MCF 10A (cell line): Measurements from ENCODE around the gene LITAF. TPM values are rescaled to one million over a fixed set of nuclear protein-coding genes. Genes with fewer than 3 reads are reported as not detected.
A peak's percentile ranks its signal among the peaks of the same experiment; 100 is the strongest.

Experiments used
- BruUV-seq: library from RNA; stranded (reverse); fragments of 400-500 nt; replicated peaks from 2 replicates; lab custom pipeline; 2021; lab: Mats Ljungman, UMichigan
- CTCF ChIA-PET: fragments of 300-600 bp; sonication (Branson Sonifier 250); formaldehyde crosslinking; extraction: SDS; loops from one replicate; lab custom pipeline; 2021; ENCODE audit warnings: antibody characterized with exemption, inconsistent platforms; lab: Yijun Ruan, JAX
- POLR2A ChIA-PET: fragments of 300-600, 350-650 bp; sonication (Branson Sonifier 250); formaldehyde crosslinking; extraction: SDS; loops from one replicate; lab custom pipeline; 2020; ENCODE audit warnings: antibody characterized with exemption, inconsistent platforms; lab: Yijun Ruan, JAX
- DNase-seq: peaks from one replicate; pipeline ENCODE4 v3.0.0-alpha.2; 2018; ENCODE audit not compliant: unreplicated experiment
- H3K27ac Mint-ChIP-seq: one replicate; pipeline ENCODE4 v1.8.0; 2022; ENCODE audit warnings: mild to moderate bottlenecking, low read depth, mixed read lengths; ENCODE audit not compliant: unreplicated experiment
- H3K27me3 Mint-ChIP-seq: one replicate; pipeline ENCODE4 v1.8.0; 2022; ENCODE audit warnings: mixed read lengths; ENCODE audit not compliant: insufficient read depth, unreplicated experiment
- H3K36me3 Mint-ChIP-seq: one replicate; pipeline ENCODE4 v1.8.0; 2022; ENCODE audit warnings: mild to moderate bottlenecking, moderate library complexity, mixed read lengths; ENCODE audit not compliant: insufficient read depth, unreplicated experiment
- H3K4me1 Mint-ChIP-seq: one replicate; pipeline ENCODE4 v1.8.0; 2022; ENCODE audit warnings: mixed read lengths; ENCODE audit not compliant: insufficient read depth, unreplicated experiment
- H3K4me3 Mint-ChIP-seq: one replicate; pipeline ENCODE4 v1.8.0; 2022; ENCODE audit warnings: mild to moderate bottlenecking, moderate library complexity, mixed read lengths; ENCODE audit not compliant: unreplicated experiment
- H3K9me3 Mint-ChIP-seq: one replicate; pipeline ENCODE4 v1.8.0; 2022; ENCODE audit warnings: mixed read lengths; ENCODE audit not compliant: unreplicated experiment
- intact Hi-C: fragments of 100-400 bp; cut with micrococcal nuclease; formaldehyde crosslinking; loops from 2 replicates; pipeline ENCODE4 v1.14.1; 2022
- total RNA-seq: library from RNA; stranded (reverse); gene quantifications from 2 replicates; pipeline ENCODE4 v1.2.3, GENCODE V29; 2022
- TF ChIP-seq, protein P1 (sequence below): fragments of 200-600 bp; IDR thresholded peaks from one replicate; pipeline ENCODE4 v1.8.0; 2022; ENCODE audit warnings: antibody characterized with exemption, mild to moderate bottlenecking; ENCODE audit not compliant: unreplicated experiment

The LITAF gene
- total RNA-seq, 1 experiment from 2014 or later: 120 TPM

DNA sequence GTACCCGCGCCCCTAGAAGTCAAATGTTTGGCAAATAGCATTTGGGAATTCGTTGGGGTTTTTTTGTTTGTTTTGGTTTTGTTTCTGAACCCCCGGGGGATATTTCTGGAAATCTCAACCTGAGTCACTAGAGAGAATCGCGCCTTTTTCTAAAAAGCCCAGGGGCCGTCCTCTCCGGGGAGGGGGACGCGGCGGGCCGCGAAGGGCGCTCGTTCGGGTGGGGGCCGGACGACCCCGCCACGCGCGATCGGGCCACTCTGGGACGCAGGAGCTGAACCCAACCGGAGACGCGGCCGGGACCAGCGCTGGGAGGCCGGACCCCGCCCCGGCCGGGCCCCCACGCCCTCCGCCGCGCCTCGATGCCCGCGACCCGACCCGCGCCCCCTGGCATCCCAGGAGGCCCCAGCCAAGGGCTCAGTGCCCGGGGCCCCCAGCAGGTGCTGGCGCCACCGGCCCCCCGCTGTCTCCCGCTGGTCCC lies 302 bp downstream of the LITAF start:
- ChIA-PET CTCF (interaction anchor here (0.7 to 1.8 kb wide), 5 partner anchors 22 to 179 kb away, joined by 3 to 7 read pairs (median 4); no protein-coding TSS in a partner anchor), POLR2A (interaction anchor here (0.6 to 3.1 kb wide), 20 partner anchors 10 to 239 kb away, joined by 3 to 32 read pairs (median 4); no protein-coding TSS in a partner anchor)
- Mint-ChIP-seq H3K36me3 (peaks cover 6% of the 10 kb centered on the region), H3K4me3 (peak overlapping the region; percentile 84), H3K4me1 (peaks cover 34% of the 10 kb centered on the region), H3K27me3 (no peaks in the 10 kb centered on the region), H3K9me3 (no peaks in the 10 kb centered on the region), H3K27ac (peak overlapping the region; percentile 96)
- intact Hi-C loops: no loop called here
- BruUV-seq: TSS peak; percentile 25
- DNase-seq: peak; percentile 33
- TF ChIP-seq, protein P1, sequence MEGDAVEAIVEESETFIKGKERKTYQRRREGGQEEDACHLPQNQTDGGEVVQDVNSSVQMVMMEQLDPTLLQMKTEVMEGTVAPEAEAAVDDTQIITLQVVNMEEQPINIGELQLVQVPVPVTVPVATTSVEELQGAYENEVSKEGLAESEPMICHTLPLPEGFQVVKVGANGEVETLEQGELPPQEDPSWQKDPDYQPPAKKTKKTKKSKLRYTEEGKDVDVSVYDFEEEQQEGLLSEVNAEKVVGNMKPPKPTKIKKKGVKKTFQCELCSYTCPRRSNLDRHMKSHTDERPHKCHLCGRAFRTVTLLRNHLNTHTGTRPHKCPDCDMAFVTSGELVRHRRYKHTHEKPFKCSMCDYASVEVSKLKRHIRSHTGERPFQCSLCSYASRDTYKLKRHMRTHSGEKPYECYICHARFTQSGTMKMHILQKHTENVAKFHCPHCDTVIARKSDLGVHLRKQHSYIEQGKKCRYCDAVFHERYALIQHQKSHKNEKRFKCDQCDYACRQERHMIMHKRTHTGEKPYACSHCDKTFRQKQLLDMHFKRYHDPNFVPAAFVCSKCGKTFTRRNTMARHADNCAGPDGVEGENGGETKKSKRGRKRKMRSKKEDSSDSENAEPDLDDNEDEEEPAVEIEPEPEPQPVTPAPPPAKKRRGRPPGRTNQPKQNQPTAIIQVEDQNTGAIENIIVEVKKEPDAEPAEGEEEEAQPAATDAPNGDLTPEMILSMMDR: no peak

- peak overlapping the region; percentile 94 for H3K27ac Mint-ChIP-seq
- H3K4me3 Mint-ChIP-seq: peak overlapping the region; percentile 84
- POLR2A ChIA-PET: interaction anchor here (0.6 to 3.1 kb wide), 15 partner anchors 10 to 157 kb away, joined by 3 to 32 read pairs (median 4); partner anchors contain the start of gene TXNDC11
- DNase-seq: peak; percentile 34
- CTCF ChIA-PET: interaction anchor here (0.6 to 1.8 kb wide), 5 partner anchors 32 to 178 kb away, joined by 3 to 7 read pairs (median 4); no protein-coding TSS in a partner anchor
- no peaks in the 10 kb centered on the region for H3K9me3 Mint-ChIP-seq
- intact Hi-C loops: loop anchor here (1.0 to 2.0 kb wide), 2 partner anchors 53 to 55 kb away; no protein-coding TSS in a partner anchor
- no TSS peak for BruUV-seq
- peaks cover 6% of the 10 kb centered on the region for H3K36me3 Mint-ChIP-seq
- TF ChIP-seq, protein P1: no peak
- H3K4me1 Mint-ChIP-seq: peaks cover 34% of the 10 kb centered on the region
- H3K27me3 Mint-ChIP-seq: no peaks in the 10 kb centered on the region
Observed at GRCh38 chr16:11585460-11586377, 1.0 kb downstream of the LITAF start.

DNA sequence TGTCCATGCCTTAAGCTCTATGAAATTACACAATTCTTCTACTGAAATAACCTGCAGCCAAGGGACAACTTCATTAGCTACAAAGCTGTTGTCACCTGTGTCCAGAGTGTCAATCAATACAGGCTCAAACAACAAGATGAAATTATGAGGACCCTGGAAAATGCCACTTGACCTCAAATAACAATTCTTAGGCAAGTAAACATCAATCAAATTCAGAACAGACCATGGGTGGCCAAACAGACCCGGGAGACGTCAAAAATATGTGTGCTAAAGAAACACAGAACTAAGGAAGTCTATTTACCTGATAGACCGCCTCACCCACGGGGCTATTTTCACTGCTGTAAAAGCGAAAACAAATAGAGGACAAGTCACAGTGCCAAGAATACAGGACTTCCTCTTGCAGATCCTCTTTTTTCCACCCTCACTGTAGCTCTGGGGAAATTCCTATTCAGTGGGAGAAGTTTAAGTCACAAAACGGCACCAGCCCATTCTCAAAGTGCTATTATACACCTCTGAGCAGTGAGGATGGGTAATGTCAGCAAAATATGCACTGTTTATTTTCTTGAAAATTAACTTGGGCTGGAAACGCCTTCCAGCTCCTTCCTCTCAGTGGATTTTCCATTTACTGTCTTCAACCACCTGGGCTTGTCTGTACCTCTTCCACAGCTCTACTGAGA lies 2.7 kb downstream of the LITAF start:
- TF ChIP-seq, protein P1: no peak
- H3K27me3 Mint-ChIP-seq: no peaks in the 10 kb centered on the region
- POLR2A ChIA-PET: interaction anchor here (0.6 to 3.8 kb wide), 17 partner anchors 13 to 355 kb away, joined by 3 to 30 read pairs (median 5); no protein-coding TSS in a partner anchor
- H3K36me3 Mint-ChIP-seq: peaks cover 16% of the 10 kb centered on the region
- H3K27ac Mint-ChIP-seq: peak overlapping the region; percentile 94
- intact Hi-C loops: loop anchor here (1.0 to 2.0 kb wide), 2 partner anchors 51 to 177 kb away; no protein-coding TSS in a partner anchor
- no peaks in the 10 kb centered on the region for H3K9me3 Mint-ChIP-seq
- peak overlapping the region; percentile 84 for H3K4me3 Mint-ChIP-seq
- peaks cover 34% of the 10 kb centered on the region for H3K4me1 Mint-ChIP-seq
- CTCF ChIA-PET: interaction anchor here (0.6 to 2.9 kb wide), 11 partner anchors 18 to 178 kb away, joined by 3 to 10 read pairs (median 4); no protein-coding TSS in a partner anchor
- BruUV-seq: no TSS peak
- no peak for DNase-seq
